Measurements from ENCODE around the gene CS.
"Not testable (repeated sequence)": the region's sequence is repeated elsewhere in the genome, so short reads cannot be mapped to it uniquely, and the experiment has no call there.

CS gene

DNA sequence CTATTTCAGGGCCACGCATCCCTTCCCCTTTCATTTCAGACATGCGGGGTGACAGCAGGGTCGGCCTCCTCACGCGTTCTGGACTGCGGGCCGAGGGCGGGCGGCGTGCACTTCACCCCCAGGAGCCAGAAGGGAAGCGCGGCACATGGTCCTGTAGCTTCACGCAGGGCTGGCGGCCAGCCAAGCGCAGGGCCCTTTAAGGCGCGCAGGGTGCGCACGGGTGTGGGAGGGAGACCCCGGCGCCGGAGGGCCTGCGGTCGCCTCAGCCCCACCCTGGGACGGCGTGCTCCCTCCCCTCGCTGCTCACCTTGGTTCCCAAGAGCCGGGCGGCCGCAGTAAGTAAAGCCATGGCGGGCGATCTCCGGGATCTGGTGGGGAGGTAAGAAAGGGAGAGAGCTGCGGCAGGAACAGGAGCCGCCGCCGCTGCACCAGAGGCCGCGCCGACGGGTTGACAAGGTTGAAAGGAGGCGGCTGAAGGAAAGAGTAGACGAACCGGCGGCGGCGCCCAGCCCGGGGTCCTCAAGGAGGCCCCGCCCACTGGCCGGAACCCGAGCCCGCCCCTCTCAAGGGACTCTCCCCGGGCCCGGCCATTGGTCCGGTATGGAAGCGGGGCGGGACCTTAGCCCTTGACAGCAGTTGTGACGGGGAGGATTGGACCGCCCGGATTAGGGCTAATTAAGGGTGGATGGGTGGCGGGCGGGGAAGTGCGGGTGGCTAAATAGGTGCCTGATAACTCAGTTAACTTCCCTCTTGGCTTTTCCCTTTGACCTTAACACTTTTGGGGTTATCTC lies at the start of gene CS:
Gene CS (minus strand): TSS at position 478 of the 791 bp plus-strand sequence. CDS start 129 bp downstream, at position 349.
- DNase-seq (ENCODE audit: low read depth in 3 of 3) = peak; percentile 96 to 99 (median 98)

GRCh38 chr12:56348776-56349175 lies 48.6 kb upstream of the CS start:
- no peak for DNase-seq (ENCODE audit: low read depth in 3 of 3)

GRCh38 chr12:56347255-56347654 lies 47.1 kb upstream of the CS start:
- not testable (repeated sequence) for DNase-seq (ENCODE audit: low read depth in 3 of 3)

- DNase-seq (ENCODE audit: low read depth in 3 of 3) = no peak
Measured at GRCh38 chr12:56346675-56347074, 46.5 kb upstream of the CS start.

- DNase-seq (ENCODE audit: low read depth in 3 of 3) = not testable (repeated sequence)
Measured at GRCh38 chr12:56342290-56342689, 42.2 kb upstream of the CS start.

- DNase-seq (ENCODE audit: low read depth in 3 of 3) = no peak
Measured at GRCh38 chr12:56341616-56342015, 41.5 kb upstream of the CS start.

- no peak for DNase-seq (ENCODE audit: low read depth in 3 of 3)
Measured at GRCh38 chr12:56339158-56339422, 39.0 kb upstream of the CS start.

GRCh38 chr12:56338308-56339157 lies 38.4 kb upstream of the CS start, which contains the start of gene IL23A:
Gene IL23A, plus strand, starts transcription at chr12:56338884. Its CDS starts 161 bp downstream, at chr12:56339045.
- peak; percentile 75 to 87 (median 79) for DNase-seq (ENCODE audit: low read depth in 3 of 3)

DNA sequence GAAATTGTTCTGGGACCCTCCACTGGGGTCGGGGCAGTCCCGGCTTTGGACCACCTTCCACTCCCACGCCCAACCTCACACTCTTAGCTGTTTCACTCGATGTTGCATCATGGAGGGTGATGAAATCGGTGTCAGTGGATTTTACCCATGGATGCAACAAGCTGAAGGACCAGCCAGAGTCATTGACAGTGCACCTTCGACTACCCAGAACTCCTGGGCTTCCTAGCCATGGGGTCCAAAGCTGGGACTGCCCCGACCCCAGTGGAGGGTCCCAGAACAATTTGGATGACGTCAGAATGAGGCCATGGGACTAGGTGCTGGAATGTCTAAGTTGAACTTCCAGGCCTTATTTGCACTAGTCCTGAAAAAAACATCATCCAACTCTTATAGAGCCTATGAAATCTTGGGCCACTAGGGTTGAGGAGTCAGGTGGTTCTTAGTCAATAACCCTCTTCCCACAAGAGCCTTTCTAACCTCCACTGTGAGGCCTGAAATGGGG lies 37.7 kb upstream of the CS start:
- no peak for DNase-seq (ENCODE audit: low read depth in 3 of 3)

DNA sequence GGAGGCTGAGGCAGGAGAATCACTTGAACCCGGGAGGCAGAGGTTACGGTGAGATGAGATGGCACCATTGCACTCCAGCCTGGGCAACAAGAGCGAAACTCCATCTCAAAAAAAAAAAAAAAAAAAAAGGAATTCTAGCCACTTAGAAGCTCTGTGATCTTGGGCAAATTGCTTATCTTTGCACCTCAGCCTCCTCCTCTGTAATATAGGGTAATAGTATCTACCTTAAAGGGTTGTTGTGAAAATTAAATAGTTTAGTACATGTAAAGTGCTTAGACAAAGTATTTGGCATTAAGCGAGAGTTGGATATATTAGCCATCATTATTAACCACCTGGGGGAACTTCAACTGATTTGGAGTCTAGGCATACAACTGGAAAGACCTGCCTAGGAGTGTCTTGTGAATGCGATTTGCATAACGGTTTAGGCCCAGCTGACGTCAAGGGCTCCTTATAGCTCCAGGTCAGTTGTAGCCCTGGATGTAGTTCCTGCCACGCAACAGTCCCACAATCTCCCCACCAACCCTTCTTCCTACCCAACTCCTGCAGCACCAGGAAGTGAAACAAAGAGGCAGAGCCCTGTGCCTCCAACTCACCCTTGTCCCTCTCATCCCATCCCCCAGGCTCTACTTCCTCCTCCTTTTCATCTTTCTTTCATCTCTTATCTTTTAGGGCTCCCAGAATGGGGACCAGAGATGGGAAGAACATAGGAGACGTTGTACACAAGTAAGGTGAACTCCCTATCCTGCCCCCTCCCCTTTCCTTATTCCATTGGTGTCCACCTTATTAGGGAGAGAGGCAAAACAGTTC lies 36.4 kb upstream of the CS start:
- DNase-seq (ENCODE audit: low read depth in 3 of 3) = no peak

DNA sequence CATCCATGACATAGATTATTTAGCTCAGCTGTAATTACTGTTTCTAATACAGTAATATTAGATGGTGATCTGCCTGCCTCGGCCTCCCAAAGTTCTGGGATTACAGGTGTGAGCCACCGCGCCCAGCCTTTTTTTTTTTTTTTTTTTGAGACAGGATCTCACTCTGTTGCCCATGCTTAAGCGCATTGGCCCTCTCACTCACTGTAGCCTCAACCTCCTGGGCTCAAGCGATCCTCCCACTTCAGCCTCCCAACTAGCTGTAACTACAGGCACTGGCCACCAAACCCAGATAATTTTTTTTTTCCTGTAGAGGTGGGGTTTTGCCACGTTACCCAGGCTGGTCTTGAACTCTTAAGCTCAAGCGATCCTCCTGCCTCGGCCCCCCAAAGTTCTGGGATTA lies 35.4 kb upstream of the CS start:
- DNase-seq (ENCODE audit: low read depth in 3 of 3) = not testable (repeated sequence)

DNA sequence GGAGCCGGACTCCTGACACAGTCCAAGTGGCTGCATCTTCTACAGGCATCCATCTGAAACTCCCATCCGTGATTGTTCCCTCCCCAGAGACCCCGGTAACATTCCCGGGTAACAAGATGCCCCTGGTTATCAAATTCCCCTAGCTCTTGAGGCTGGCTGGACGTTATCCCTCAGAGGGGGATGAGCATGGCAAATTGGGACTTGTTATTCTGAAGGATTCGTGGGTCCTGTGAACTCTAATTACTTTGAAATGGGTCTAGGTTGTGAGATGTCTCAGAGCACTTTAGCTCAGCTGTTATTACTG lies 34.3 kb upstream of the CS start:
- no peak for DNase-seq (ENCODE audit: low read depth in 3 of 3)

DNA sequence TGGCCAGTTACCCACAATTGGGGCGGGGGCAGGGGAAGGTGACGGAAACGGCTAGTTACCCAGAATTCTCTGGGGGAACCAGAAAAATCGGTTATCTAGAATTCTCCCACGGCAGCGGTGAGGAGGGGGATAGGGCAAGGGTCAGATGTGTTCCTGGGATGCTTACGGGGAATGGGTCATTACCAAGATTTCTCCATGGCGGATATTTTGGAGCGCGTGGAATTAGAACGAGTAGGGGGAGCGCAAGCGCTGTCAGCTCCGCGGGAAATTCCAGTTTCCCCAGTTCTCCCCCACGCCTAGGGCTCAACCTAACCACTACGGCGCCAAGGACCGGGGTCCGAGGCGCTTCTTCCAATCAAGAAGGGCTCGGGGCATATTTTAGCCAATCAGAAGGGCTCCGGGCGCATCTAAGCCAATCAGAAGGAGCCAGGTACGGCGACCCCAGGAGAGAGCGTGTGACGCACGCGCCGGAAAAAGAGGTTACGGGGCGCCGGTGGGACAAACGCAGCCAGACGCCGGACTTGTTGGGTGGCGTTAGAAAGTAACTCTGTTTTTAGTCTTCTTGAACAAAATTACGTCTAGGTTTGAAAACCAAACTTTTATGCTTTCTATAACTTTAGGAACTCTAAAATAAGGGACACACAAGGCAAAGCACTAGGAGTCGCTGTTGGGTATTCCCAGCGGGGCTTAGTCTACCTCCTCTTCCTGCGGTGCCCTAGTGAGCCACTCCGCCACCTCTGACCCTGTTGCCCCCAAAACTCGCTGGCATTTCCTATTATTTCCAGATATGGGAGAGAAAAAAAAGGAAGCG lies 33.8 kb upstream of the CS start, which contains the start of gene PAN2:
Gene PAN2 (minus strand): TSS at position 322 of the 811 bp plus-strand sequence. CDS start 906 bp downstream, outside the sequence.
- DNase-seq (ENCODE audit: low read depth in 3 of 3) = peak; percentile 83 to 91 (median 85)

- DNase-seq (ENCODE audit: low read depth in 3 of 3) = no peak
Measured at GRCh38 chr12:56333197-56333678, 33.1 kb upstream of the CS start.

GRCh38 chr12:56332512-56333196 lies 32.5 kb upstream of the CS start:
- no peak for DNase-seq (ENCODE audit: low read depth in 3 of 3)

DNA sequence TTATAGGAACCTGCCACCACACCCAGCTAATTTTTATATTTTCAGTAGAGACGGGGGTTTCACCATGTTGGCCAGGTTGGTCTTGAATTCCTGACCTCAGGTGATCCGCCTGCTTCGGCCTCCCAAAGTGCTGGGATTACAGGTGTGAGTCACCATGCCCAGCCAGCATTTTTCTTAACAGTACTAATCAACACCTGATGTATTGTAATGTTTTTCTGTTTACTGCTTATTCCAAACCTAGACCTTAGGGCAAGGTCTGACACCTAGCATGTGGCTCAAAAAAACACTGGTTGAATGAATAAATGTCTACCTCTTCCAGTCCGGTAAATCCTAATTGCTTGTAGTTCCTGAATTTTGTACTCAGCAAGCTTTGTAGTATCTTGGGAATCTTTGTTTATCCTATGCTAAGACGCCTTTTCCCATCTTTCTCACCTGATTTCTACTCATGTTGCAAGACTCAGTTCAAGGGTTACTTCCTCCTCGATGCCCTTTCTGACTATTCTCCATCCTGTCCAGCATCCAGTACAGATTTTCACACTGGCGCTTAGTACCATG lies 30.9 kb upstream of the CS start:
- no peak for DNase-seq (ENCODE audit: low read depth in 3 of 3)

- no peak for DNase-seq (ENCODE audit: low read depth in 3 of 3)
Measured at GRCh38 chr12:56326533-56326932, 26.4 kb upstream of the CS start.

- no peak for DNase-seq (ENCODE audit: low read depth in 3 of 3)
Measured at GRCh38 chr12:56326126-56326525, 26.0 kb upstream of the CS start.

GRCh38 chr12:56324206-56324605 lies 24.1 kb upstream of the CS start:
- no peak for DNase-seq (ENCODE audit: low read depth in 3 of 3)

DNA sequence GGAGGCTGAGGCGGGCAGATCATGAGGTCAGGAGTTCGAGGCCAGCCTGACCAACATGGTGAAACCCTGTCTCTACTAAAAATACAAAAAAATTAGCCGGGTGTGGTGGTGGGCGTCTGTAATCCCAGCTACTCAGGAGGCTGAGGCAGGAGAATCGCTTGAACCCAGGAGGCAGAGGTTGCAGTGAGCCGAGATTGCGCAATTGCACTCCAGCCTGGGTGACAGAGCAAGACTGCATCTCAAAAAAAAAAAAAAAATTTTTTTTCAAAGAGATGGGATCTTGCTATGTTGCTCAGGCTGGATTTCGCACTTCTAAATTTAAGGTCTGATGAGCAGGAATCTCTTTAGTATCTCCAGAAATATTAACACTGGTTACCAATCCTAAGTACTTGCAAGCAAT lies 21.5 kb upstream of the CS start:
- DNase-seq (ENCODE audit: low read depth in 3 of 3) = not testable (repeated sequence)

All from stimulated activated CD4-positive, alpha-beta T cell treated with anti-CD3 and anti-CD28 coated beads, TNF-alpha, amount 100 ng/mL, for 48 hours (primary cell).